CD1c-positive myeloid dendritic cell (primary cell): ENCODE measurements around the gene ZNF787.

Experiments used
- DNase-seq: peaks from one replicate; pipeline ENCODE4 v3.0.0-alpha.2; 2016; ENCODE audit errors: extremely low spot score

ZNF787 gene

GRCh38 chr19:56120371-56121179 lies 520 bp downstream of the ZNF787 start:
- DNase-seq, result peak; percentile 95

DNA sequence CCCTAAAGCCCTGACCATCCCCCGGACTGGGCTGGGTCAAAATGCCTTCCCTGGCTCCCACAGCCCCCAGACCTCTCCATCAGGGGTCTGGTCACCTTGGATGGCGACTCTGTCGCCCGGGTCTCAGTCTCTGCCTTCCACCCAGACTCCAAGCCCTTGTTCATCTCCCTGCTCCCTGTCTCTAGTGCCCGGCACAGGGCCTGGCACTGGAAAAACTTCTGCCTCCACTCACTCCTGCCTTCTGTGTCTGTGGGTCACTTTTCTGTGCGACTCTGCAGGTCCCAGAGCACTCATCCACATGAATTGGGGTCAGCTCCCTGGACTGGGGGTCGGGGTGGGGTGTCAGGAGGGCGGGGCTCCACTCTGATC lies 1.1 kb downstream of the ZNF787 start:
- DNase-seq, result no peak

GRCh38 chr19:56119582-56119978 lies 1.5 kb downstream of the ZNF787 start:
- DNase-seq, result no peak

GRCh38 chr19:56118666-56119581 lies 2.2 kb downstream of the ZNF787 start:
- peak; percentile 67 for DNase-seq

- DNase-seq, result no peak
Measured at GRCh38 chr19:56117889-56118288, 3.2 kb downstream of the ZNF787 start.

- no peak for DNase-seq
Measured at GRCh38 chr19:56117376-56117884, 3.7 kb downstream of the ZNF787 start.

- DNase-seq, result no peak
Measured at GRCh38 chr19:56116606-56117005, 4.5 kb downstream of the ZNF787 start.

GRCh38 chr19:56115490-56115889 lies 5.6 kb downstream of the ZNF787 start:
- DNase-seq, result no peak

DNA sequence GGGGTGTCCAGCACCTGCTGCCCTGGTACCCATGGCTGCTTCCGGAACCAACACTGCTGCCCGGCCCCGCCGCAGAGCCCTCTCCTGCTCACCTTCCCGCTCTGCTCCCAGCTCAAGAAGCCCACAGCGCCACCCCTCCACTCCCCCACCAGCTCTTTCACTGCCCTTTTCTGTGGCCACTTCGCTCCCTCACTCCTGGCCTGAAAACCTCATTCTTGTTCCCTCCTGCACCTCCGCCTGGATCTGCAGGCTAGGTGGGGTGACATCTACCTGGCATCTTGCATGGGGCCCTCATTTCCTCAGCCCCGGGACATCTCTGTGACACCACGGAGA lies 6.4 kb downstream of the ZNF787 start:
- no peak for DNase-seq

DNA sequence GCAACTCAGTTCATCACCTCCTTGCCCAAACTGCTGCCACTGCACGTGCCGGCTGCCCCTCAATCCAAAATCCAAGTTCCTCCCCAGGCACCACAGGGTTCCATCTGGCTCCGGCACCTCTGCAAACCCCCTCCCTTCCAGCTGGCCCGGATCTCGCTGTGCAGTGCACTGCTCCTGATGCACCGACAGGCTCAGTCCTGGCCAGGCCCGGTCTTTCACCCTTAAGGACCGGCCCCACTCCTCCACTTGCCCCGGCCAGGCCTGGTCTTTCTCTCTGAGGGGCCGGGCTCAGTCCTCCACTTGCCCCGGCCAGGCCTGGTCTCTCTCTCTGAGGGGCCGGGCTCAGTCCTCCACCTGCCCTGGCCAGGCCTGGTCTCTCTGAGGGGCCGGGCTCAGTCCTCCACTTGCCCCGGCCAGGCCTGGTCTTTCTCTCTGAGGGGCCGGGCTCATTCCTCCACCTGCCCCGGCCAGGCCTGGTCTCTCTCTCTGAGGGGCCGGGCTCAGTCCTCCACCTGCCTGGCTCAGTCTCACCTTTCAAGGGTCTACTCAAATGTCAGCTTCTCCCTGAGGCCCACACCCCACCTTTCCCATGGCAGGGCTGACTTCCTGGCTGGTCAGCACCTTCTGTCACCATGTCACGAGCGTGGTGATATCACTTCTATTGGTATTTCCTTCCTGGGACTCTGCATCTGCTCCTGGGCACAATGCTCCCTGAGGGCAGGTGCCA lies 6.9 kb downstream of the ZNF787 start:
- DNase-seq, result no peak

DNA sequence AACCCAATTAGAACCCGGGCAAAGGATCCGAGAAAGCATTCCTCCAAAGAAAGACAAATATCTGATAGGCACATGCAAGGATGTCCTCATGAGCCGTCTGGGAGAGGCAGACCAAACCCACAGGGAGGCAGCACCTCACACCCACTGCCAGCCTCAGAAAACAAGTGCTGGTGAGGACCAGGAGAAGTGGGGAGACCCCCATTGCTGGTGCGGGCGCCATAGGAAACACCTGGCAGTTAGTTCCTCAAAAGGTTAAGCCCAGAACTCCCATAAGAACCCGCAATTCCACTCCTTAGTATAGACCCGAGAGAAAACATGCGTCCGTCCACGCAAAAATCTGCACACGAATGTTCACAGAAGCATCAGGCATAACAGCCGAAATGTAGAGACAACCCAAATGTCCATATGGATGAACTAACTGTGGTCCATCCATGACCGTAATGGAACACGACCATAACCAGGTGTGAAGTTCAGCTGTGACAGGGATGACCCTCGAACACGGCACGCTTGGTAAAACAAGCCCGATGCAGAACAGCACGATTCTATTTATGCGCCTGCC lies 7.9 kb downstream of the ZNF787 start:
- DNase-seq, result no peak

DNA sequence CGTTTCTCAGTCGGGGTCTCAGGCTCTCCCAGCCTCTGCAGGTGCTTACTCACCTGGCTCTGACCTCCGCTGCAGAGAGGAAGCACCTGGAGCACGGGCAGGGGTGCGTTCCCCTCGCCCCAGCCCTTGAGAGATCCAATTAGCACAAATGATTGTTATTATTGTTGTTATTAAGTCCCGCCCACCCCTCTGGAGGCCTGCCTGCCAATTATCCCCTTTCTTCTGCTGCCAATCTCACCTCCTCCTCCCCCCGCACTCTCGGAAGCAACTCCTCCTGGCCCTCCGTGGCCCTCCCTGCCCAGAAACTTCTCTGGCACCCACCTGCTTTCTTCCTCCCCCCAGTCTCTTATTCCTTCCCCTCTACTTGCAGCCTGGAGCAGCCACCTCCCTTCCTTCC lies 8.8 kb downstream of the ZNF787 start:
- no peak for DNase-seq

DNA sequence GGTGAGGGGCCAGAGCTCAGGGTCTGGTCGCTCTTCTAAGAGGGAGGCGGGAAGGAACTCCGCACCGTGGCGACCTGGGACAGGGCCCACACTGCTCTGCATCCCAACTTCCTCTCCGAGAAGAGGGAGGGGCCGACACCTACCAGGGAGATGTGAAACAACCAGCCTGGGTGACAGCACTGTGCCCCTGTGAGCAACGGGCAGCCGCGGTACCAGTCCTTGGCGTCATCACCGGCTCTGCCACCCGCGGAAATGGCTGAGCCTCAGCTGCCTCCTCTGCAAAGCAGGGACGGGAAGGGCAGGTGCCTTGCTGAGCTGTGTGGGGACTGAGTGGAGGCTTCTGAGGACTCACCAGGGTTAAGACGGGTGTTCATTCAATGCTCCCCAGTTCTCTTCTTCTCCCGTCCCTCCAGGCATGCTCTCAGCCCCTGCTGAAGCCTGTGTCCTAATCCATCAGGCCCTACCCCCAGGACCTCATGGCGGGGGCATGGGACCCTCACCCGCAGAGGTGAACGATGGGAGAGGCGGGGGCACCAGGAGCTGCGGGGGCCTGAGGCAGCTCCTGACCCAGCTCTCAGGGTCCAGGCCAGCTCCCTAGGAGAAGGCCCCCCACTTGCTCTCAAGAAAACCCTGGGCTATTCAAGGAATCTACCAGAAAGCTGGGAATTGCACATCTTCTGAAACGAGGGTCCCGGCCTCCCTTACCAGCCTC lies 9.3 kb downstream of the ZNF787 start:
- DNase-seq, result peak; percentile 92

- DNase-seq, result peak; percentile 44
Measured at GRCh38 chr19:56110515-56111448, 10.3 kb downstream of the ZNF787 start.

DNA sequence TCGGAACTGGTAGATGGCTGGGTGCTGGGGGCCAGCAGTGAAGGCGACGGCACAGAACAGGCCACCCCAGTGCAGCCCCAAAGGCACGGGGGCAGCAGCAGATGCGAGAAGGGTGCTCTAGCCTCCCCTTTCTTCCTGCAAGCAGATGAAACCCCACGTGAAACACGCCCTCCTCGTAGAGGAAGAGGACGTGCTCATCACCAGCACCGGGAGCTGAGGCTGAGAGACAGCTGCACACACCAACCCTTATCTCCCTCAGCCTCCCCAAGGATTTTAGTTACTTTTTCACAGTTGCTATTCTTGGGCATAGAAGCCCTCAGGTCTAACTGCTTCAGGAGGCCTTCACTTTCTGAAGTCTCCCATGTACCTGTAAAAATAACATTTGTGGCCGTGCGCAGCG lies 11.9 kb downstream of the ZNF787 start:
- DNase-seq, result no peak

DNA sequence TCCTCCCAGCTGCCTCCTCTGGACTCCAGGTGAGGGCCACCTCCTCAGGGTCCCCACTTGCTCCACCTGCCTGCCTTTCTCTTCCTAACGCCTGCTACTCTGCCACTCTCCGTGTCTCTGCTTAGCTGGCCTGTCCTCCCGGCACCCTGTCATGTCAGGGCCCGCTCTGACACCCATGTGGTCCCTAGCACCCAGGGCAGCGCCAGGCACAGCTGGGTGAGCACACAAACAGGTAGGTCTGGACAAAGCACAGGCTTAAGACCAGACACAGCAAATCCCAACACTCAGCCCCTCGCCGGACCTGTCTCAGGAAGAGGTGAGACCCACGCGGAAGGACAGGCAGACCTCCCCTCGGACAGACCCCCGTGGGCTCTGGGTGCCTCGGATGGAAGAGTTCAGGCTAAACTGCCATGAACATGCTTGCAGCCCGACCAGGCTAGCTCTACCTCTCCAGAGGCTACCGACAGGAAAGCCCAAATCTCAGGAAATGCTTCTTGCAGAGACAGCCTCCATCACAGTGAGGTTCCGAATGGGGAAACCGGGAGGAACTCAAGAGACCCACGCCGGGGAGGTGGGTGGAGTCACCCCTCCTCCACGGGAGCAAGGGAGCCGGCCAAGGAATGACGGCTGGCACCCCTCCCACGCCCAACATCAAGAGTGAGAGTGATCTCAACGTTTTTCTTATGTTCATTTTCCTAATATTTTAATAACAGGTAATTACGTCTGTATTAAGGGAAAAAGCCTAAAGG lies 12.5 kb downstream of the ZNF787 start:
- no peak for DNase-seq

- DNase-seq, result no peak
Measured at GRCh38 chr19:56107626-56108351, 13.3 kb downstream of the ZNF787 start.

DNA sequence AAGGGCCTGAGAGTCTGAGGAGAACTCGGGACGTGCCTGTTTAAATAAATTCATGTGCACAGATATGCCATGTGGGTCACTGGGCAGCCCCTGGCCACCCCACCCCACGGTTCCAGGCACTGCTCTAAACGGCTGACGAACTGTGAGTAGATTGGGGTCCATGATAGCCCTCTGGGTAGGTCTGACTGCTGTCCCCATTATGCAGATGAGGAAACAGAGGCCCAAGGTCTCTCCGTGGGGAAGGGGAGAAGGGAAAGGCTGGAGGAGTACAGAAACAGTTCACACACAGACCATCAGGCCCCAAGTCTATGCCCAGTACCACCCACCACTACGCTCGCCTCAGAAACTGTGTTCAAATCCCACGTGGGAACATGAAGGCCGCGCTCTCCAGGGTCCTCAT lies 14.1 kb downstream of the ZNF787 start:
- DNase-seq, result no peak

GRCh38 chr19:56106397-56106849 lies 14.7 kb downstream of the ZNF787 start:
- DNase-seq, result no peak
